A549 (cell line): ENCODE data around the gene KIZ. TPM values are rescaled to one million over a fixed set of nuclear protein-coding genes. Genes with fewer than 3 reads are reported as not detected.

Experiments used
- ATAC-seq, 2 experiments: fragments of 200-7000 bp in 1 of 2; fragments of >200 bp in 1 of 2; cut with Nextera tagmentation in 1 of 2; cut with Tn5 transposase in 1 of 2; 3 replicates each; pipeline versions ENCODE4 v1.8.0 to v1.9.1; 2018 to 2020; ENCODE audit warnings: mild to moderate bottlenecking in 1 of 2, moderate library complexity in 1 of 2
- CTCF ChIA-PET: fragments of 300-600 bp; sonication (Branson Sonifier 250); formaldehyde crosslinking; extraction: SDS; loops from one replicate; lab custom pipeline; 2021; ENCODE audit warnings: antibody characterized with exemption, inconsistent platforms; lab: Yijun Ruan, JAX
- POLR2A ChIA-PET: fragments of 350-600 bp; formaldehyde crosslinking; extraction: SDS; loops from one replicate; lab custom pipeline; 2021; ENCODE audit warnings: antibody characterized with exemption, inconsistent platforms; lab: Yijun Ruan, JAX
- DNase-seq, 2 experiments: peaks; one replicate each; pipeline versions ENCODE4 v3.0.0 to v3.0.0-alpha.2; 2011 to 2016; ENCODE audit warnings: low read depth in 1 of 2, low spot score in 1 of 2
- FAIRE-seq: peaks from 2 replicates; lab custom pipeline; 2011; peaks lifted over from hg19 to GRCh38; lab: Jason Lieb, UNC
- H3K27ac ChIP-seq, 2 experiments: fragments of >200 bp; sonication (Bioruptor Twin); formaldehyde crosslinking; 3 replicates each; pipeline ENCODE4 v1.5.1; 2016 to 2017
- H3K4me1 ChIP-seq: fragments of >200 bp; sonication (Bioruptor Twin); formaldehyde crosslinking; 3 replicates; pipeline ENCODE4 v1.6.1; 2016
- H3K4me2 ChIP-seq: fragments of >200 bp; sonication (Bioruptor Twin); formaldehyde crosslinking; 3 replicates; pipeline ENCODE4 v1.6.1; 2016
- H3K4me3 ChIP-seq: fragments of >200 bp; sonication (Bioruptor Twin); formaldehyde crosslinking; 3 replicates; pipeline ENCODE4 v1.5.1; 2016
- H3K9me3 ChIP-seq: fragments of >200 bp; sonication (Bioruptor Twin); formaldehyde crosslinking; 3 replicates; pipeline ENCODE4 v1.6.1; 2016
- ATOH8 ChIP-seq: fragments of 250-450 bp; sonication (Bioruptor Pico); IDR thresholded peaks from 2 replicates; pipeline ENCODE4 v1.5.0; 2020; ENCODE audit warnings: low read depth, mild to moderate bottlenecking, moderate library complexity
- BCL3 ChIP-seq: fragments of >200 bp; sonication (Bioruptor Twin); formaldehyde crosslinking; IDR thresholded peaks from 3 replicates; pipeline ENCODE4 v1.6.1; 2016
- CEBPB ChIP-seq, 2 experiments: fragments of >200 bp in 1 of 2; sonication (Bioruptor Twin) in 1 of 2; formaldehyde crosslinking in 1 of 2; IDR thresholded peaks; 2 replicates each; pipeline ENCODE4 v1.6.1; 2012 to 2016
- CHD4 ChIP-seq: fragments of 200-600 bp; sonication (generic); IDR thresholded peaks from 2 replicates; pipeline ENCODE4 v1.6.1; 2016; ENCODE audit warnings: antibody characterized with exemption, mild to moderate bottlenecking, borderline replicate concordance
- EHF ChIP-seq: fragments of 250-450 bp; sonication (Bioruptor Pico); IDR thresholded peaks from 2 replicates; pipeline ENCODE4 v1.5.0; 2020; ENCODE audit warnings: mild to moderate bottlenecking
- EHMT2 ChIP-seq: fragments of 200-600 bp; sonication (generic); IDR thresholded peaks from 2 replicates; pipeline ENCODE4 v1.6.1; 2016; ENCODE audit warnings: antibody characterized with exemption, low read depth, mild to moderate bottlenecking, moderate library complexity
- EP300 ChIP-seq, 2 experiments: fragments of >200 bp; sonication (Bioruptor Twin); formaldehyde crosslinking; IDR thresholded peaks; 2 replicates in 1 of 2; 3 replicates in 1 of 2; pipeline ENCODE4 v1.6.1; 2016 to 2017
- ESRRA ChIP-seq: fragments of 150-350 bp; IDR thresholded peaks from 2 replicates; pipeline ENCODE4 v1.6.1; 2014; ENCODE audit warnings: mild to moderate bottlenecking, low read length, borderline replicate concordance
- FOSB ChIP-seq: fragments of 250-450 bp; sonication (Bioruptor Pico); IDR thresholded peaks from 2 replicates; pipeline ENCODE4 v1.5.0; 2020; ENCODE audit warnings: mild to moderate bottlenecking, moderate library complexity
- FOSL2 ChIP-seq, 2 experiments: fragments of 450-650 bp in 1 of 2; fragments of >200 bp in 1 of 2; sonication (Bioruptor Twin) in 1 of 2; formaldehyde crosslinking; IDR thresholded peaks; 2 replicates each; pipeline versions ENCODE4 v1.5.0 to v1.6.1; 2016 to 2020; ENCODE audit warnings: mild to moderate bottlenecking in 1 of 2, moderate library complexity in 1 of 2
- GATA3 ChIP-seq: IDR thresholded peaks from 2 replicates; pipeline ENCODE4 v1.6.1; 2012; ENCODE audit warnings: borderline replicate concordance
- HDAC2 ChIP-seq: fragments of 200-600 bp; sonication (generic); IDR thresholded peaks from 2 replicates; pipeline ENCODE4 v1.6.1; 2016
- HES2 ChIP-seq: fragments of >200 bp; sonication (Bioruptor Twin); formaldehyde crosslinking; IDR thresholded peaks from 2 replicates; pipeline ENCODE4 v1.6.1; 2016
- JUNB ChIP-seq: fragments of >200 bp; sonication (Bioruptor Twin); formaldehyde crosslinking; IDR thresholded peaks from 2 replicates; pipeline ENCODE4 v1.6.1; 2016
- KDM1A ChIP-seq: fragments of 200-600 bp; sonication (generic); IDR thresholded peaks from 2 replicates; pipeline ENCODE4 v1.6.1; 2016; ENCODE audit warnings: low read depth, mild to moderate bottlenecking
- MAFK ChIP-seq: fragments of 450-650 bp; IDR thresholded peaks from 2 replicates; pipeline ENCODE4 v1.6.1; 2014; ENCODE audit not compliant: partially characterized antibody
- MAZ ChIP-seq: fragments of 150-350 bp; IDR thresholded peaks from 2 replicates; pipeline ENCODE4 v1.6.1; 2014; ENCODE audit warnings: antibody characterized with exemption, low read depth, low read length, borderline replicate concordance
- NFE2L2 ChIP-seq: fragments of 150-350 bp; conservative IDR thresholded peaks from 2 replicates; pipeline ENCODE4 v1.6.1; 2014; ENCODE audit warnings: low read length
- PBX3 ChIP-seq: IDR thresholded peaks from 2 replicates; pipeline ENCODE4 v1.6.1; 2012
- PHF8 ChIP-seq: fragments of 200-600 bp; sonication (generic); IDR thresholded peaks from 2 replicates; pipeline ENCODE4 v1.6.1; 2016; ENCODE audit warnings: low read depth, mild to moderate bottlenecking, antibody characterized with exemption, moderate library complexity, borderline replicate concordance
- POLR2A ChIP-seq: IDR thresholded peaks from 2 replicates; pipeline ENCODE4 v1.6.1; 2012; ENCODE audit warnings: mild to moderate bottlenecking, low read length
- POLR2AphosphoS2 ChIP-seq: conservative IDR thresholded peaks from 2 replicates; pipeline ENCODE4 v1.6.1; 2012; ENCODE audit warnings: low read length, improper control_type of control experiment, inconsistent platforms
- RAD21 ChIP-seq, 2 experiments: fragments of >200 bp in 1 of 2; sonication (Bioruptor Twin) in 1 of 2; formaldehyde crosslinking in 1 of 2; IDR thresholded peaks in 1 of 2; conservative IDR thresholded peaks in 1 of 2; 2 replicates in 1 of 2; 3 replicates in 1 of 2; pipeline ENCODE4 v1.6.1; 2012 to 2018; ENCODE audit warnings: inconsistent platforms in 1 of 2
- RCOR1 ChIP-seq: fragments of 150-350 bp; IDR thresholded peaks from 2 replicates; pipeline ENCODE4 v1.6.1; 2014; ENCODE audit warnings: antibody characterized with exemption, low read length, low read depth
- RNF2 ChIP-seq: fragments of 200-600 bp; sonication (generic); IDR thresholded peaks from 2 replicates; pipeline ENCODE4 v1.6.1; 2016; ENCODE audit warnings: low read depth, mild to moderate bottlenecking, antibody characterized with exemption, moderate library complexity, borderline replicate concordance
- SMC3 ChIP-seq: fragments of >200 bp; sonication (Bioruptor Twin); formaldehyde crosslinking; IDR thresholded peaks from 3 replicates; pipeline ENCODE4 v1.6.1; 2018; ENCODE audit warnings: inconsistent platforms
- SREBF2 ChIP-seq: fragments of 450-650 bp; IDR thresholded peaks from 2 replicates; pipeline ENCODE4 v1.6.1; 2014; ENCODE audit warnings: mild to moderate bottlenecking, moderate library complexity
- TFCP2L1 ChIP-seq: fragments of 250-450 bp; sonication (Bioruptor Pico); IDR thresholded peaks from 2 replicates; pipeline ENCODE4 v1.5.0; 2021; ENCODE audit warnings: mild to moderate bottlenecking
- ZFP36 ChIP-seq: fragments of 450-650 bp; IDR thresholded peaks from 2 replicates; pipeline ENCODE4 v1.6.1; 2014; ENCODE audit warnings: borderline replicate concordance; ENCODE audit not compliant: partially characterized antibody
- WGBS: methylation state at CpG from one replicate; pipeline ENCODE4 v1.1.6; 2017; ENCODE audit errors: missing lambda C conversion rate; 5-methylcytosine and 5-hydroxymethylcytosine counted together
- polyA plus RNA-seq, 4 experiments: library from polyadenylated mRNA; depleted of rRNA in 3 of 4; stranded (reverse); fragments of >200 nt; fragmentation: RNase III in 1 of 4; extraction: RNeasy Plus Mini Kit Qiagen cat#74134 plus additional on column Dnase treatment in 1 of 4; gene quantifications; 2 replicates in 3 of 4; 3 replicates in 1 of 4; pipeline ENCODE4 v1.2.3, GENCODE V29; 2011 to 2017

Gene KIZ
- polyA plus RNA-seq, 2 of the 4 experiments (the other 2 are of a cell fraction) = 6.3 to 19.1 TPM

- TF ChIP-seq POLR2AphosphoS2 (no peak), RAD21 (conservative IDR thresholded peaks at IDR 0.05 in 1 of 2, IDR thresholded peaks at IDR 0.05 in 1 of 2) (peak in 1 of 2 experiments; percentile 12; a peak in 1 of 5 replicates), BCL3 (peak; percentile 53; the same call in 1 of the 3 replicates), FOSL2 (IDR thresholded peaks at IDR 0.05) (no peak), FOSL2 (CRISPR knock-in tag; IDR thresholded peaks at IDR 0.05) (no peak), CEBPB (IDR thresholded peaks at IDR 0.05) (no peak)
Observed at GRCh38 chr20:21125849-21126580, at the start of gene KIZ (continued).

GRCh38 chr20:21077809-21078345 lies 48.0 kb upstream of the KIZ start:
- H3K27ac ChIP-seq = no peak overlapping the region
- ATAC-seq (no peak), FAIRE-seq (no peak), DNase-seq (no peak)
- CTCF ChIA-PET = no interaction called here
- WGBS = 12% methylated on average over 4 of the region's 4 CpGs
- H3K9me3 ChIP-seq = no peaks in the 10 kb centered on the region
- H3K4me3 ChIP-seq = no peak overlapping the region
- no peak for TF ChIP-seq MAZ
- no peak for TF ChIP-seq KDM1A
- TF ChIP-seq ZFP36 = no peak
- no peak for TF ChIP-seq TFCP2L1 (CRISPR knock-in tag)
- no peak for TF ChIP-seq GATA3
- no peak for TF ChIP-seq PHF8
- TF ChIP-seq ESRRA = no peak
- TF ChIP-seq HES2 = no peak
- no peak for TF ChIP-seq HDAC2
- no peak for TF ChIP-seq NFE2L2
- TF ChIP-seq RCOR1 = no peak
- no peak for TF ChIP-seq CHD4
- no peak for TF ChIP-seq FOSB
- no peak for TF ChIP-seq PBX3
- no peak for TF ChIP-seq EHF (CRISPR knock-in tag)
- TF ChIP-seq JUNB = no peak
- no peak for TF ChIP-seq POLR2A
- TF ChIP-seq RAD21 (conservative IDR thresholded peaks at IDR 0.05 in 1 of 2, IDR thresholded peaks at IDR 0.05 in 1 of 2) = no peak
- no peak for TF ChIP-seq SREBF2
- POLR2A ChIA-PET = no interaction called here
- H3K4me1 ChIP-seq = no peaks in the 10 kb centered on the region
- H3K4me2 ChIP-seq = no peak overlapping the region

GRCh38 chr20:21082584-21082983 lies 43.3 kb upstream of the KIZ start:
- 4% methylated on average over 2 of the region's 2 CpGs for WGBS
- CTCF ChIA-PET = no interaction called here
- POLR2A ChIA-PET = no interaction called here
- TF ChIP-seq ATOH8 (CRISPR knock-in tag) (no peak), MAZ (no peak), PBX3 (no peak), EP300 (IDR thresholded peaks at IDR 0.05) (no peak), EHF (CRISPR knock-in tag) (no peak), MAFK (no peak), HDAC2 (no peak), SMC3 (no peak), ZFP36 (no peak), EHMT2 (no peak), CEBPB (IDR thresholded peaks at IDR 0.05) (no peak), RNF2 (no peak), PHF8 (no peak)

More at GRCh38 chr20:21082584-21082983, 43.3 kb upstream of the KIZ start:
- no peaks in the 10 kb centered on the region for H3K9me3 ChIP-seq
- H3K27ac ChIP-seq = no peak overlapping the region
- DNase-seq (no peak), FAIRE-seq (no peak), ATAC-seq (peak; percentile 45 to 49; a peak in 3 of 6 replicates)
- no peak overlapping the region for H3K4me3 ChIP-seq
- no peaks in the 10 kb centered on the region for H3K4me1 ChIP-seq
- H3K4me2 ChIP-seq = no peak overlapping the region
